K562 (cell line): Measurements from ENCODE around the gene CALY. TPM values are rescaled to one million over a fixed set of nuclear protein-coding genes. Genes with fewer than 3 reads are reported as not detected.

Experiments used
- ATAC-seq: fragments of 200-7000 bp; cut with Tn5 transposase; 3 replicates; pipeline ENCODE4 v1.9.1; 2020; ENCODE audit warnings: moderate library complexity
- BruUV-seq: library from RNA; stranded (reverse); fragments of 400-500 nt; replicated peaks from 2 replicates; lab custom pipeline; 2021; lab: Mats Ljungman, UMichigan
- CTCF ChIA-PET: fragments of 300-600 bp; formaldehyde crosslinking; extraction: SDS; loops from one replicate; lab custom pipeline; 2021; ENCODE audit warnings: low intra/inter-chr PET ratio; lab: Yijun Ruan, JAX
- POLR2A ChIA-PET: fragments of 300-600, 350-650 bp; sonication (Branson Sonifier 250); formaldehyde crosslinking; extraction: SDS; loops from one replicate; lab custom pipeline; 2021; ENCODE audit warnings: antibody characterized with exemption, inconsistent platforms; lab: Yijun Ruan, JAX
- DNase-seq, 4 experiments: peaks; one replicate each; pipeline versions ENCODE4 v3.0.0 to v3.0.0-alpha.2; 2011 to 2018; ENCODE audit warnings: low spot score in 3 of 4, mixed read lengths in 3 of 4; ENCODE audit errors: extremely low read depth in 1 of 4
- FAIRE-seq: peaks from 2 replicates; lab custom pipeline; 2011; peaks lifted over from hg19 to GRCh38; lab: Jason Lieb, UNC
- H2AFZ ChIP-seq: 2 replicates; pipeline ENCODE4 v1.6.0; 2011; ENCODE audit warnings: low read depth, low read length, control low read depth, inconsistent platforms
- H3K27ac ChIP-seq: fragments of 200-600 bp; 3 replicates; pipeline ENCODE4 v1.8.0; 2011; ENCODE audit warnings: low read depth, mild to moderate bottlenecking, control low read depth, inconsistent platforms, low read length, moderate library complexity, mixed read lengths; ENCODE audit errors: extremely low read depth
- H3K27me3 ChIP-seq, 2 experiments: fragments of 300-600 bp in 1 of 2; 2 replicates in 1 of 2; 3 replicates in 1 of 2; pipeline versions ENCODE4 v1.6.0 to v1.8.0; 2011; ENCODE audit warnings: inconsistent platforms in 2 of 2, low read length in 2 of 2, mild to moderate bottlenecking in 1 of 2, mixed read lengths in 1 of 2, moderate library complexity in 1 of 2; ENCODE audit not compliant: control insufficient read depth in 2 of 2, insufficient read depth in 2 of 2
- H3K36me3 ChIP-seq: fragments of 300-600 bp; 3 replicates; pipeline ENCODE4 v1.8.0; 2011; ENCODE audit warnings: mild to moderate bottlenecking, low read length, inconsistent platforms; ENCODE audit not compliant: control insufficient read depth, insufficient read depth
- H3K4me1 ChIP-seq, 2 experiments: fragments of 200-600 bp in 1 of 2; replicated peaks in 1 of 2; 2 replicates in 1 of 2; 3 replicates in 1 of 2; pipeline versions ENCODE4 v1.5.1 to v1.8.0; 2011; ENCODE audit warnings: inconsistent platforms in 2 of 2, low read length in 2 of 2, mild to moderate bottlenecking in 1 of 2, mixed read lengths in 1 of 2, moderate library complexity in 1 of 2; ENCODE audit not compliant: control insufficient read depth in 2 of 2, insufficient read depth in 2 of 2
- H3K4me2 ChIP-seq: 2 replicates; pipeline ENCODE4 v1.6.1; 2011; ENCODE audit warnings: low read length, control low read depth, inconsistent platforms, mixed read lengths; ENCODE audit not compliant: insufficient read depth
- H3K4me3 ChIP-seq: fragments of 200-600 bp; sonication (generic), shearing (Covaris generic); 2 replicates; pipeline ENCODE4 v1.5.1; 2016; ENCODE audit warnings: control low read depth, inconsistent platforms
- H3K79me2 ChIP-seq: fragments of 200-600 bp; 3 replicates; pipeline ENCODE4 v1.8.0; 2011; ENCODE audit warnings: low read length, inconsistent platforms; ENCODE audit not compliant: control insufficient read depth, insufficient read depth
- H3K9ac ChIP-seq, 2 experiments: 2 replicates each; pipeline versions ENCODE4 v1.6.0 to v1.6.1; 2011; ENCODE audit warnings: low read depth in 2 of 2, low read length in 2 of 2, control low read depth in 1 of 2, inconsistent platforms in 1 of 2, mild to moderate bottlenecking in 1 of 2, mixed read lengths in 1 of 2; ENCODE audit not compliant: insufficient read depth in 1 of 2
- H3K9me1 ChIP-seq: one replicate; pipeline ENCODE4 v1.6.0; 2011; ENCODE audit warnings: inconsistent platforms, mild to moderate bottlenecking, low read length, moderate library complexity; ENCODE audit not compliant: control insufficient read depth, insufficient read depth
- H3K9me3 ChIP-seq: replicated peaks from 2 replicates; pipeline ENCODE4 v1.5.1; 2011; ENCODE audit warnings: low read depth, low read length, inconsistent platforms; ENCODE audit not compliant: control insufficient read depth, insufficient read depth
- H4K20me1 ChIP-seq: replicated peaks from 2 replicates; pipeline ENCODE4 v1.6.1; 2011; ENCODE audit warnings: low read length, inconsistent platforms, mixed read lengths; ENCODE audit not compliant: control insufficient read depth, insufficient read depth
- ARHGAP35 ChIP-seq: fragments of 450-650 bp; IDR thresholded peaks from 2 replicates; pipeline ENCODE4 v1.6.1; 2018; ENCODE audit not compliant: partially characterized antibody
- EHMT2 ChIP-seq: fragments of 450-650 bp; IDR thresholded peaks from 2 replicates; pipeline ENCODE4 v1.6.1; 2018; ENCODE audit warnings: antibody characterized with exemption
- IFI16 ChIP-seq: fragments of 250-450 bp; sonication (Bioruptor Pico); IDR thresholded peaks from 2 replicates; pipeline ENCODE4 v2.1.2; 2022; ENCODE audit warnings: mild to moderate bottlenecking, inconsistent platforms
- L3MBTL2 ChIP-seq: fragments of 450-650 bp; IDR thresholded peaks from 2 replicates; pipeline ENCODE4 v1.6.1; 2016; ENCODE audit warnings: mild to moderate bottlenecking, moderate library complexity
- MEIS2 ChIP-seq: fragments of 450-650 bp; IDR thresholded peaks from 2 replicates; pipeline ENCODE4 v1.6.1; 2014; ENCODE audit warnings: mild to moderate bottlenecking; ENCODE audit not compliant: partially characterized antibody
- NKRF ChIP-seq: fragments of 450-650 bp; IDR thresholded peaks from 2 replicates; pipeline ENCODE4 v1.6.1; 2016; ENCODE audit warnings: borderline replicate concordance
- SIRT6 ChIP-seq: IDR thresholded peaks from one replicate; pipeline ENCODE4 v1.6.1; 2012; ENCODE audit warnings: low read depth, mild to moderate bottlenecking, control low read depth, inconsistent platforms, low read length, moderate library complexity
- ZC3H11A ChIP-seq: IDR thresholded peaks from 2 replicates; pipeline ENCODE4 v1.6.1; 2012; ENCODE audit warnings: low read depth, low read length, improper control_type of control experiment
- ZFPM2 ChIP-seq: fragments of 250-450 bp; sonication (Bioruptor Pico); IDR thresholded peaks from 2 replicates; pipeline ENCODE4 v1.5.1; 2022; ENCODE audit warnings: mild to moderate bottlenecking
- WGBS: fragments of 100-300 bp; shearing (Covaris generic); methylation state at CpG from one replicate; pipeline ENCODE4 v1.1.6; 2016; ENCODE audit warnings: low coverage, mixed read lengths; ENCODE audit not compliant: insufficient coverage; ENCODE audit errors: missing lambda C conversion rate; 5-methylcytosine and 5-hydroxymethylcytosine counted together
- in situ Hi-C: fragments of 300-500 bp; cut with MboI; formaldehyde crosslinking; loops from 4 replicates; pipeline ENCODE4 v1.15.0; 2018; ENCODE audit warnings: inconsistent platforms, mixed read lengths
- intact Hi-C: fragments of 100-400 bp; cut with micrococcal nuclease; formaldehyde crosslinking; loops from 2 replicates; pipeline ENCODE4 v1.14.2; 2022
- polyA plus RNA-seq, 8 experiments: library from polyadenylated mRNA; depleted of rRNA in 4 of 8; stranded (reverse) in 5 of 8; unstranded in 3 of 8; fragments of >200 nt; fragmentation: Nextera tagmentation in 2 of 8; fragmentation: Illumina TruSeq in 1 of 8; extraction: Ambion mirVana in 2 of 8; extraction: Trizol in 1 of 8; gene quantifications; 2 replicates each; pipeline versions ENCODE4 v1.2.1 to v1.2.3, GENCODE V29; 2011 to 2014; ENCODE audit warnings: inconsistent platforms in 1 of 8, missing spikeins in 1 of 8
- total RNA-seq, 7 experiments: library from RNA; depleted of rRNA in 6 of 7; stranded (reverse); fragments of >200 nt in 6 of 7; fragmentation: Illumina TruSeq in 2 of 7; extraction: Trizol in 2 of 7; gene quantifications; 2 replicates each; pipeline versions ENCODE4 v1.2.1 to v1.2.3, GENCODE V29; 2011 to 2021; ENCODE audit warnings: low replicate concordance in 1 of 7

CALY gene
- total and polyA plus RNA-seq, 9 of the 15 experiments (the other 6 are each of a cell fraction or from before 2014, with no cell fraction given), result not detected

DNA sequence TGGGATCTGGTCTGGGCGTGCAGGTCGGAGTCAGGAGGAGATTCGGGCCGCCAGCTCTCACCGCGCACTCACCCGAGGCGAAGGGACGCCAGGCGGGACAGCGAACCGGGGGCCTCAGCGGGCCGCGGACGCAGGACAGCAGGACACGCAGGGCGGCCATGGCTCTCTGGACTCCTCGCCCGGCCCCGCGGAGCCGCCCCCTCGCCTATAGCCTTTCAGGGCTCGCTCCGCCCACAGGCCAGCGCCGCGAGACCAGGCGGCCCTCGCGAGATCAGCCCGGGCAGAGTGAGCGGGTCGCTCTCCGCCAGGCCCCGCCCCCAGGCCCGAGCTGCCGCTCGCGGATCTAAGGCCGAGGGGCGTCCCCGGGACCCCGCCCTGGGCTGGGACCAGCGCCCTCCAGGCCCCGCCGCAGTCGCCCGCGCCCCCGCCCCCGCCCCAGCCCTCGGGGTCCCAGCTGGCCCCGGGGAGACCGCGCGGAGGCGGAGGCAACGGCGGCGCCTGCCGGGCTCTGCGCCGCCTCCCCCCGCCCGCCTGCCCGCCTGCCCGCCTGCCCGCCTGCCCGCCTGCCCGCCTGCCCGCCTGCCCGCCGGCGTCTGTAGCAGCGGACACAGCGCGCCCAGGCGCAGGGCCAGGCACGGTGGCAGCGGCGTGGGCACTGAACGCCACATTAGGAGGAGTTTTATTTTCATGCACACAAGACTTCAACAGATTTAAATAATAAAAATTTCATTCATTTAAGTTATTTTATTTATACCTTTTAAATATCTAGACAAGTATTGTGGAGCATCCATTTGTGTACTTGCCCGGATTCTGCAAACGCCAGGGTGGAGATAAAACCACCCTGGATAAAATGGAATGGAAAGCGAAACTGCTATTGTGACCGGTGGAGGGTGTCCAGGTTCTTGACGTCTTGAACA is 36.7 kb upstream of the CALY start, which contains the start of gene ECHS1 (continued):
- TF ChIP-seq NKRF, result no peak

- H3K27ac ChIP-seq, result no peak overlapping the region
- TF ChIP-seq ZC3H11A (no peak), ZFPM2 (CRISPR knock-in tag) (no peak), ARHGAP35 (no peak), SIRT6 (no peak), L3MBTL2 (no peak), MEIS2 (no peak), IFI16 (CRISPR knock-in tag) (no peak), EHMT2 (no peak)
Observed at GRCh38 chr10:133372507-133372906, 35.8 kb upstream of the CALY start.

More at GRCh38 chr10:133372507-133372906, 35.8 kb upstream of the CALY start:
- BruUV-seq, result no TSS peak
- Histone ChIP-seq H3K79me2 (peaks cover 9% of the 10 kb centered on the region), H3K4me2 (peak overlapping the region; percentile 32; the same call in 1 of the 2 replicates), H3K9ac (peak overlapping the region in 1 of 2 experiments; percentile 85; a peak in 2 of 4 replicates), H3K4me3 (peak overlapping the region; percentile 28), H4K20me1 (no peaks in the 10 kb centered on the region), H3K36me3 (peaks cover 32% of the 10 kb centered on the region; the same call in 2 of the 3 replicates), H3K9me3 (no peaks in the 10 kb centered on the region), H3K9me1 (no peaks in the 10 kb centered on the region), H3K27me3 (no peaks in the 10 kb centered on the region), H3K4me1 (peaks cover 7 to 18% of the 10 kb centered on the region in 2 experiments; a peak in 3 of 5 replicates), H2AFZ (no peak overlapping the region)
- intact Hi-C loops, result no loop called here
- ChIA-PET CTCF (no interaction called here), POLR2A (interaction anchor here (2.2 kb wide), 1 partner anchor 11 kb away, joined by 10 read pairs; no protein-coding TSS in a partner anchor)
- in situ Hi-C loops, result no loop called here
- no peak for ATAC-seq
- DNase-seq, result peak in 2 of 4 experiments; percentile 56 to 59
- WGBS, result 20% methylated on average over 2 of the region's 20 CpGs
- no peak for FAIRE-seq
